Activated CD8-positive, alpha-beta memory T cell treated with anti-CD3 and anti-CD28 coated beads for 48 hours (primary cell): ENCODE data around the gene PLA2G2C.
"Not testable (repeated sequence)": the region's sequence is repeated elsewhere in the genome, so short reads cannot be mapped to it uniquely, and the experiment has no call there.

ENCODE experiments used
- DNase-seq, 3 experiments: peaks; one replicate each; pipeline ENCODE4 v3.0.0-alpha.2; 2020; ENCODE audit warnings: low read depth in 2 of 3, low spot score in 2 of 3

Gene PLA2G2C

GRCh38 chr1:20185834-20186782, at the start of gene PLA2G2C, which contains the start of gene UBXN10:
Gene PLA2G2C, minus strand, starts transcription at chr1:20186518. Its CDS starts 9,155 bp downstream, at chr1:20177363.
Gene UBXN10, plus strand, starts transcription at chr1:20186096. Its CDS starts 4,466 bp downstream, at chr1:20190562.
- DNase-seq: peak; percentile 36 to 44 (median 41)

- DNase-seq: no peak
Observed at GRCh38 chr1:20234788-20235535, 48.6 kb upstream of the PLA2G2C start.

GRCh38 chr1:20233866-20234265, 47.5 kb upstream of the PLA2G2C start:
- DNase-seq: no peak

- no peak for DNase-seq
Observed at GRCh38 chr1:20233394-20233793, 47.1 kb upstream of the PLA2G2C start.

- DNase-seq: not testable (repeated sequence)
Observed at GRCh38 chr1:20232564-20232963, 46.2 kb upstream of the PLA2G2C start.

GRCh38 chr1:20229171-20229570, 42.9 kb upstream of the PLA2G2C start:
- no peak for DNase-seq

- DNase-seq: no peak
Observed at GRCh38 chr1:20228314-20228825, 42.1 kb upstream of the PLA2G2C start.

- DNase-seq: no peak
Observed at GRCh38 chr1:20227704-20228103, 41.4 kb upstream of the PLA2G2C start.

- DNase-seq: no peak
Observed at GRCh38 chr1:20224546-20224945, 38.2 kb upstream of the PLA2G2C start.

- no peak for DNase-seq
Observed at GRCh38 chr1:20223551-20224419, 37.5 kb upstream of the PLA2G2C start.

GRCh38 chr1:20223106-20223505, 36.8 kb upstream of the PLA2G2C start:
- no peak for DNase-seq

GRCh38 chr1:20220036-20220435, 33.7 kb upstream of the PLA2G2C start:
- DNase-seq: no peak

- not testable (repeated sequence) for DNase-seq
Observed at GRCh38 chr1:20219053-20219452, 32.7 kb upstream of the PLA2G2C start.

- no peak for DNase-seq
Observed at GRCh38 chr1:20216574-20216973, 30.3 kb upstream of the PLA2G2C start.

- no peak for DNase-seq
Observed at GRCh38 chr1:20215716-20216115, 29.4 kb upstream of the PLA2G2C start.

GRCh38 chr1:20212685-20213331, 26.5 kb upstream of the PLA2G2C start:
- peak; percentile 20 to 35 (median 30) for DNase-seq

GRCh38 chr1:20212085-20212684, 25.9 kb upstream of the PLA2G2C start:
- no peak for DNase-seq

- no peak for DNase-seq
Observed at GRCh38 chr1:20211511-20211931, 25.2 kb upstream of the PLA2G2C start.

- DNase-seq: no peak
Observed at GRCh38 chr1:20210736-20211460, 24.6 kb upstream of the PLA2G2C start.
